Colonic mucosa (tissue), 4 donors: ENCODE results near the gene GNAL. TPM values are rescaled to one million over a fixed set of nuclear protein-coding genes. Genes with fewer than 3 reads are reported as not detected.

Source experiments
- DNase-seq: peaks from one replicate; pipeline ENCODE4 v3.0.0-alpha.2; 2020
- H3K27ac ChIP-seq: fragments of 200-600 bp; one replicate; pipeline ENCODE4 v1.8.0; 2021
- H3K27me3 ChIP-seq: fragments of 200-600 bp; one replicate; pipeline ENCODE4 v1.8.0; 2021
- H3K36me3 ChIP-seq: fragments of 200-600 bp; one replicate; pipeline ENCODE4 v1.8.0; 2021
- H3K4me1 ChIP-seq: fragments of 200-600 bp; one replicate; pipeline ENCODE4 v1.8.0; 2021; ENCODE audit warnings: mild to moderate bottlenecking
- H3K4me3 ChIP-seq: fragments of 200-600 bp; one replicate; pipeline ENCODE4 v1.8.0; 2021
- H3K9ac ChIP-seq, 2 donors: one replicate each; pipeline ENCODE4 v1.7.0; 2013; ENCODE audit warnings: control low read depth in 2 of 2, low read depth in 2 of 2, low read length in 2 of 2
- H3K9me3 ChIP-seq: fragments of 200-600 bp; one replicate; pipeline ENCODE4 v1.8.0; 2021
- intact Hi-C: fragments of 100-400 bp; cut with DNase I; formaldehyde crosslinking; loops from one replicate; pipeline ENCODE4 v1.14.1; 2022
- total RNA-seq, 2 donors: library from RNA; stranded (reverse); fragmentation: NEBNext Ultra II Directional in 1 of 2; extraction: Animal tissue kit (Norgen Biotek cat#: 25700) in 1 of 2; gene quantifications; one replicate each; pipeline ENCODE4 v1.2.1, GENCODE V29; 2021
- TF ChIP-seq, protein P1 (sequence below): fragments of 200-600 bp; IDR thresholded peaks from one replicate; pipeline ENCODE4 v1.8.0; 2022; ENCODE audit warnings: antibody characterized with exemption, mild to moderate bottlenecking
- donor health status: healthy.
- donor health status: DM: no; HTN: no; CAD: no.
- donor health status: DM: no; HTN: no; CAD: no.

GNAL gene
- total RNA-seq, 2 donors from 2014 or later: 2.0 to 2.6 TPM

DNA sequence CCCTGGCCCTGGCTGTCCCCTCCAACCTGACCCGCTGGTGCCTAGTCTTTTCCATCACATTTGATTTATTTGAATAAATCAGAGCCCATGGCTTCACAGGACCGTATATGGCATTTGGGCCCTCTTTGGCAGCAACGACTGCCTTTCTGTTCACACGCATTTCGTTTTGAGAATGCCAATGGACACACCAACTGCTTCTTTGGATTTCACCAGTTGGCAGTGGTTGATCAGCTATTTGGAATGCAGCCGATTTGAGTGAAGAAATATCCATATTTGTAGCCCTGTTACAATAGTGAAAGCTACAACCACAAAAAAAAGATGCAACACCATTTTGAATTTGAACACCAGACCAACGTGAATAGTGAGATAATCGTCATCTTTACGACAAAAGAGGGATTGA is 56.5 kb downstream of the GNAL start:
- TF ChIP-seq, protein P1, sequence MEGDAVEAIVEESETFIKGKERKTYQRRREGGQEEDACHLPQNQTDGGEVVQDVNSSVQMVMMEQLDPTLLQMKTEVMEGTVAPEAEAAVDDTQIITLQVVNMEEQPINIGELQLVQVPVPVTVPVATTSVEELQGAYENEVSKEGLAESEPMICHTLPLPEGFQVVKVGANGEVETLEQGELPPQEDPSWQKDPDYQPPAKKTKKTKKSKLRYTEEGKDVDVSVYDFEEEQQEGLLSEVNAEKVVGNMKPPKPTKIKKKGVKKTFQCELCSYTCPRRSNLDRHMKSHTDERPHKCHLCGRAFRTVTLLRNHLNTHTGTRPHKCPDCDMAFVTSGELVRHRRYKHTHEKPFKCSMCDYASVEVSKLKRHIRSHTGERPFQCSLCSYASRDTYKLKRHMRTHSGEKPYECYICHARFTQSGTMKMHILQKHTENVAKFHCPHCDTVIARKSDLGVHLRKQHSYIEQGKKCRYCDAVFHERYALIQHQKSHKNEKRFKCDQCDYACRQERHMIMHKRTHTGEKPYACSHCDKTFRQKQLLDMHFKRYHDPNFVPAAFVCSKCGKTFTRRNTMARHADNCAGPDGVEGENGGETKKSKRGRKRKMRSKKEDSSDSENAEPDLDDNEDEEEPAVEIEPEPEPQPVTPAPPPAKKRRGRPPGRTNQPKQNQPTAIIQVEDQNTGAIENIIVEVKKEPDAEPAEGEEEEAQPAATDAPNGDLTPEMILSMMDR: no peak
- DNase-seq: no peak
- Histone ChIP-seq H3K4me1 (no peaks in the 10 kb centered on the region), H3K4me3 (no peak overlapping the region), H3K27me3 (no peaks in the 10 kb centered on the region), H3K27ac (no peak overlapping the region), H3K36me3 (no peaks in the 10 kb centered on the region), H3K9ac (no peak overlapping the region), H3K9me3 (no peaks in the 10 kb centered on the region)
- intact Hi-C loops: no loop called here

DNA sequence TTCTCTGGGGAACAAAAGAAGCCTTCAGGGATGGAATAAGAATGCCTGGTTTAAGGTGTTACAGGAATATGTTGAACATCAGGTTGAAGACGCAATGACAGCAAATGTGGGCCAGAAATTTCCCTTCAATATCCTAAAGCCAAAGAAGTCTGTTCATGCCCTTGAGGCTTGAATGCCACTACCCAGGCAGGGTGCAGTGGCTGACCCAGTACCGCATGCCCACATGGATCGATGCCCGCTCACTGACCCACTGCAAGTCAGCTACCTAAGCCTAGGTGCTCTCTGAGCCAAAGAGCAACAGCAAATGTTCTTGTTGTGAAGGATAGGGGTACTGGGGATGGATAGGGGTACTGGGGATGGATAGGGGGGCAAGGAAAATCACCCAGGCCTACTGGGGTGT is 58.2 kb downstream of the GNAL start:
- no peaks in the 10 kb centered on the region for H3K36me3 ChIP-seq
- peaks cover 10% of the 10 kb centered on the region for H3K27me3 ChIP-seq
- TF ChIP-seq, protein P1: no peak
- intact Hi-C loops: no loop called here
- no peak overlapping the region for H3K4me3 ChIP-seq
- no peak overlapping the region for H3K27ac ChIP-seq
- DNase-seq: no peak
- H3K9me3 ChIP-seq: no peaks in the 10 kb centered on the region
- H3K9ac ChIP-seq: no peak overlapping the region
- H3K4me1 ChIP-seq: no peaks in the 10 kb centered on the region

DNA sequence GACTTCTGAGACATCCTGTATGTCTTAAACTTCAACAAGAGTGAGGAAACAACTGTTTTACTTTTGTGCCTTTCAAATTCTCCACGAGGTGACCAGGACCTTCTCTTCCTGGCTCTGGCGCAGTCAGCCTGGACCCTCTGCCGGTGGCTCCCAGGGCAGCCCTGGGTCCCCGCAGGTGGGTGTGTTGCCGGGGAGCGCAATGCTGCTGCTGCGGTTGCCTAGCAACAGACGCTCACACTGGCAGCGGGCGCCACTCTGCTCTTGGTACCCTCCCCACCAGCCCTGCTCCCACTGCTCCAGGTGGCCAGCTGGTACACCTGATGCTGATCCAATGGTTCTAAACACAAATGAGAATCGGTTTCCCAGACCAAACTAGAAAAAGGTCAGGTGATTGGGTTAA is 58.7 kb downstream of the GNAL start:
- H3K9ac ChIP-seq: no peak overlapping the region
- H3K27ac ChIP-seq: no peak overlapping the region
- TF ChIP-seq, protein P1: no peak
- H3K4me3 ChIP-seq: no peak overlapping the region
- no peaks in the 10 kb centered on the region for H3K4me1 ChIP-seq
- intact Hi-C loops: no loop called here
- no peaks in the 10 kb centered on the region for H3K36me3 ChIP-seq
- no peaks in the 10 kb centered on the region for H3K9me3 ChIP-seq
- no peak for DNase-seq
- H3K27me3 ChIP-seq: peaks cover 13% of the 10 kb centered on the region

DNA sequence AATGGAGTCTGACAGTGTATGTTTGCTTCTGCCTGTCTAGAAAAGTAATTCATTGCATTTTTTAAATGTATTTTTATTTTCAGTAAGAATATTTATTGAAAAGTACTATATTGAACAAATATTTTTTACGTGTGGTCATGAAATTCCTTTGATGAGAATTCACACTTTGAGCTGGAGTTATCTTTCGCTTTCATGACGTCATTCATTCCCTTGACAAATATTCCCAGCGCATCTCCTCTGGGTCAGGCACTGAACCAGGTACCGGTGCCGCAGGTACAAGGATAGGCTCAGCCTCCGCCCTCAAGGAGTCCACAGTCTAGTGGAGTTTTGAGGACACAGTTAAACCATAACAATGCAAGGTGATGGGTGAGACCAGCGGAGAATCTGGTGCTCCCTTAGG is 60.2 kb downstream of the GNAL start:
- no peaks in the 10 kb centered on the region for H3K36me3 ChIP-seq
- no peak for DNase-seq
- H3K4me1 ChIP-seq: no peaks in the 10 kb centered on the region
- H3K9ac ChIP-seq: no peak overlapping the region
- H3K27me3 ChIP-seq: peaks cover 13% of the 10 kb centered on the region
- no peaks in the 10 kb centered on the region for H3K9me3 ChIP-seq
- no peak overlapping the region for H3K4me3 ChIP-seq
- TF ChIP-seq, protein P1: no peak
- no peak overlapping the region for H3K27ac ChIP-seq
- intact Hi-C loops: no loop called here

DNA sequence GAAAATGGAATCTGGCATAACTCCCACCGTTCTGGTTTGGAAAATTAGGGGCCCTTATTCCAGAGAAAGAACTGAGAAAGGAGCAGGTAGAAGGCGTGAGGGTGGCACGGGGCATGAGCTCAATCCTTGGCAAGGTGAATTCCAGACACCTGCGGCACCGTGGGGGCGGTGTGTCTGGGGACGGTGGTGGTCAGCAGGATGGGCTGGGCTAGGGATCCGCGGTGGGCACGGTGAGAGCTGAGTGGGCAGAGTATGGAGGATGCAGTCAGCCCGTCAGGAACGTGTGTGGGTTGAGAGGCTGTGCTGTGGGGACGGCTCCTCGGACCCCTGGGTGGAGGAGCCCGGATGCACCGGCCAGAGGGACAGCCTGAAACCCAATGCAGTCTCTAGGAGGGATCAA is 61.1 kb downstream of the GNAL start:
- intact Hi-C loops: no loop called here
- peaks cover 13% of the 10 kb centered on the region for H3K27me3 ChIP-seq
- DNase-seq: no peak
- H3K27ac ChIP-seq: no peak overlapping the region
- H3K36me3 ChIP-seq: no peaks in the 10 kb centered on the region
- TF ChIP-seq, protein P1: no peak
- H3K4me1 ChIP-seq: no peaks in the 10 kb centered on the region
- no peak overlapping the region for H3K4me3 ChIP-seq
- no peaks in the 10 kb centered on the region for H3K9me3 ChIP-seq
- H3K9ac ChIP-seq: no peak overlapping the region
